HG02884 (cell line): ENCODE measurements around the gene PDGFC.
"Not testable (repeated sequence)": the region's sequence is repeated elsewhere in the genome, so short reads cannot be mapped to it uniquely, and the experiment has no call there.

Source experiments
- ATAC-seq: cut with Tn5 transposase; IDR thresholded peaks from one replicate; pipeline ENCODE4 v1.9.1; 2021; ENCODE audit warnings: mild to moderate bottlenecking, moderate library complexity; ENCODE audit not compliant: unreplicated experiment

Gene PDGFC

DNA sequence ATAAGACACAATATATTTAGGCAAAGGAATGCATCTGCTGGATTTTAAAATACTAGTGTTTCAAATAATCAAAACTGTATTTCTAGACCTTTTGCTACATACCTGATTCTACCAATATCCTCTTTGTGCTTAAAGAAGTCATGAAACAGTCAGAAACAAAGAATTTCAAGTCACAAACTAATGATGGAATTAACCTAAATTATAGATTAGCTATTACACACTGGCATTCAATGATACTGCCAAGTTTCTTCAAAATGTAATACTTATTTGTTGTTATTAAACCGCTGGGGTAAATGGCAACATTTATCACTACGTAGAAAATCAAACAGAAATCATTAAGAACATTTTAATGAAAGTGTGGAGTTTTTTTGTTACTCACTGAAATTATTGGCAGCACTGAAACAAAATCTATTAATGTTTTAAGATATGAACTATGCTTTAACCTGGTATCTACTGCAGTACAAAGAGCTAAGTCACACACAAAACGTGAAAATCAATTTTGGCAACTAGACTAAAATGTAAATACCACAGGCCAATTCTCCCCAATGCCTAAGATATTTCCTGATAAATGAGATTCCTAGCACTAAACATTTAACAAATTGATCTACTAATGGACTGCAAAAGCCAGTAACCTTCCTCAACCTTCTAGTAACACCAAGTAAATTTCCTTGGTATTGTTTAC lies 19.4 kb downstream of the PDGFC start:
- ATAC-seq: no peak

DNA sequence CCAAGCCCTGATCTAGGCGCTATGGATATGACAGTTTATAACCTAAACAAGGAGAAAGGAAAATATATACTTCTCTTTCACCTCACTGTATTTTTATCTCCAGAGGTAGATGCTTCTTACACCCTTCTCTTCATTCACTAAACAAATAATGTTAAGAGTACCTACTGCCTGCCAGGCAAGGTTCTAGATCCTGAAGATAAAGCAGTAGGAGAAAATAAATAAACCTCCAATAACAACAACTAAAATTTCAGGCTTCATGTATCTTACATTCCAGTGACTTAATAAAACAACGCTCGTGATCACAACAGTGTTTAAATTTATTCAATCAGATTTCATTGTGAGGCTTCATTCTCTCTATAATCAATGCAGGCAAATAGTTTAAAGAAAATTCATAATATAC lies 20.7 kb downstream of the PDGFC start:
- no peak for ATAC-seq

DNA sequence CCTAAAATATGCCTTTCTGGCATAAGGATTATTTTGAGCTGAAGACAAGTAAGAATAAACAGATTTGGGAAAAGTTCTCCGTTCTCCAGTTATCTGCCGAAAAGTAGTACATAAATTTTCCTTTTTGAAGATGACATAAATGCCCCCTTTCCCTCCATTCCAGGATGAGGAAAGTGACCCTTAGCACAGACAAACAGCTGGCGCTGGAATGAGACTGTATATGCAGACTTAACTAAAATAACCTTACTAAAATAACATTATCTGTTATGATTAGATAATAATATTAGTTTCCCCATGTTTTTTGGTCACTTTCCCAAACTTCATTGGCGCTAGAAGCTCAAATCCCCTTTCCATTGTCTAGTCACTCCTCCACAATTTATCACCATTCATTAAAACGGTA lies 21.5 kb downstream of the PDGFC start:
- no peak for ATAC-seq

DNA sequence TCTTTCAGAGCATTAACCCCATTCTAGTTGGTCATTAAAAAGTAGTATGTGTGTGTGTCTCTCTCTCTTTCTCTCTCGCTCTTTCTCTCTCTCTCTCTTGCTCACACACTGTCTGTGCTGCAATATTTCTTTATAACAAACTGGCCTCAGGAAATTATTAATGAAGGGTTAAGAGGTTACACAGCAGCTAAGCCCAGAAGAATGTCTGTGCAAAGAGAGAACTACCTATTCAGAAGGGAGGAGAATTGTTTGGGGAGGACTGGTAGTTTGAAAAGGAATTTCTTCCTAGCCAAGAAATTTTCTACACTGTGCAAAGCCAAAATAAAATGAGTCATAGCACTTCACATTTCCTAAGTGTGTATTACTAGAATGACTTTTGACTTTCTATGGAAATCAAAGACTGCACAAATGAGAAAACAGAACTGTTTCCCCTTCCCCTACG lies 22.2 kb downstream of the PDGFC start:
- ATAC-seq: no peak

DNA sequence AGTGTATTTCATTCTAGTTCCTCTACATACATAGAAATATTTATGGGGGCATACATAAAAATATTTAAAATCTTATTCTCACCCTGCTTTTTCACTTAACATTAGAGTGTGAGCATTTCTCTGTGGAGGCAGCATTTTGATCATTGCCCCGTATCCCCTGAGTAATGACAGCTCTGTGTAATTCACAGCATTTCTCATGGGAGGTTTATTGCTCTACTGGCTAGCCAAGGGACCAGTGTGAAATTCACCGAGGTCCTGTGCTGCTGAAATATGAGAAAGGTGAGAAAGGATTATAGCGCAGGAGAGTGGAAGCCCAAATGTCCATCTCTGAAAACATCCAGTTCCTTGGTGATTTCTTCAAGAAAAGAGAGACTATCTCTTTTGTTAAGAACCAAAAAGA lies 22.9 kb downstream of the PDGFC start:
- ATAC-seq: no peak

DNA sequence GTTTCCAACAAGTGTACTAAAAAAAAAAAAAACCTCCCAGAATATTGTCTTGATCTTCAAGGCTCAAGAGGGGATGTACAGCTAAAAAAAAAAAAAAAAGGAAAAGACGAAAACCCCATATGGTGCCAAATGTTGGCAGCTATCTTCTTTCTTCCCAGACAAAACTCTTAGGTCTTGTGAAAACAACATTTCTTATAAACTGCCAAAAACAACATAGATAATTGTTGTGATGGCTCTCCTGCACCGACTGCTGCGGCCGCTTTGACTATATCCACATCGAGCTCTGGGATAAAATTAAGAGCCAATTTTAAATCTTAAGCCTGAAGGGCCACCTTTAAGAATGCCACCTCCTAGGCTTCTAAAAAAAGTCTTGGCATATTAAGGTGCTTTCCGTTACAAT lies 23.5 kb downstream of the PDGFC start:
- no peak for ATAC-seq

DNA sequence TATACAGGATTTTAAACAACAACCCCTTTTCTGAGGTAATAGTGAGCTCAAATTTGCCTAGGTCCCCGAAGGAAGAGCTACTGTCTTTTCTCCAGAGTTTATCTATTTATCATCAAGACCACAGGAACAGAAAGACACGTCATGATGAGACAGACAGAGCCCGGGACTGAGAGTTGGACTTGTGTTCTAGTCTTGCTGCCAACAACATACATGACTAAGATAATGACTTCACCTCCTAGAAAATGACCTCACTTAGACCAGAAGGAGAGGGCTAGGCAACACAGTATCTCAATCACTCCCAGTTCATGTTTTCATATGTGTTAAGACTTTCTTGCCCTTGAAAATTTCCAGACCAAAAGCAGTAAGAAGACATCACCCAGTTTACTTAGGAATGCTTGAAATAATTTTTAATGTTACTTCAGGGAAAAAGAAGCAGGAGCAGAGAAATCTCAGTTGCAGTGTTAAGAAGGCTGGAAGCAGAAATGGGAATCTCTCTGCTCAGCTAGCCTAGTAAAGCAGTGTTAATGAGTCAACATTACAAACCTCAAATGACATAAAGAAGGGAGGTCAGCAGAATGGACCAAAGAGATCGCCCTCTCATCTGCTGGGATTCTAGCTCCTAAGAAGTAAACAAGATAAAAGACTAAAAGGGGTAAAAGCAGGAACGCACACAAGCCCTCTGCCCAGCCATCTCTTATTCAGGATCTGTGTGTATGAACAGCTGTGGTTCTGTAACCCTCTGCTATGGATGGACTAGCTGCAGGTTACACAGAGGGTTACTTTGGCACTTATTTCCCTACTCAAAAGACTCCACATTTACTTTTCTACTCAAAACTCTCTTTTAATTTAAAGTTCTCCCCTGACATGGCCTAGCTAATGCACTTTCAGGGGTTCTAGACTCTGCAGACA lies 24.8 kb downstream of the PDGFC start:
- ATAC-seq: no peak

DNA sequence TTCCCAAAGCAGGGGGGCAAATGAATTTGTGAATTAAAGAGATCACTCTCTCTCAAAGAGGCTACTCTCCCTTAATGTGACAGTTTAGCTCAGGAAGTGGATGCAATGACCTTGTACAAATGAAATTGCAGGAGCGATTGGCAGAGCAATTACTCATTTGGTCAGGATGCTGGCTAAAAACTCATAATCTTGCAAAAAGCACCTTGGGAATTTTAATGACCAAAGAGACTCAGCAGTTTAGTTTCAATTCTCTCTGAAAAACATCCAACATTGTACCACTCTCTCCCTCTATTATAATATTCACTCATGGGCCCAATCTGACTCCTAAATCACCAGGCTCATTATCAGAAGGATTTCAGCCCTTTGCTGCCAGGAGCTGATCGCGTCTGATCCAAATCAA lies 26.1 kb downstream of the PDGFC start:
- no peak for ATAC-seq

DNA sequence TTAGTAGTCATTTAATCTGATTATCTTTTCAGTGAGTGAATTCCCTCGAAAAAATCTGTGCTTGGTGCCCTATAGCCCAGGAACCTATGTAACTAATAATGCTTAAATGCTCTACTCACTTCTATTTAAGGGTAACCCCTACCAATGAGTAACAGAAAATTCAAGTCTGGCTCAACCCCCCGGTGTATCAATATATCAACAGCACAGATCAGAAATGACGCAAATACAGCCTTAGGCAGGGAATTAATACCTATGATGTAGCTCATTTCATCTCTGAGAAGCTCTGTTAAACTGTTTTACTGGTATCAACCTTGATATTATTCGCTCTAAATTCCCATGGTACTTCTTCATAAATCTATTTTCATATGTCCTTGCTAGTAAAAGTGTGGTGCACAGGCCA lies 28.6 kb downstream of the PDGFC start:
- ATAC-seq: no peak

DNA sequence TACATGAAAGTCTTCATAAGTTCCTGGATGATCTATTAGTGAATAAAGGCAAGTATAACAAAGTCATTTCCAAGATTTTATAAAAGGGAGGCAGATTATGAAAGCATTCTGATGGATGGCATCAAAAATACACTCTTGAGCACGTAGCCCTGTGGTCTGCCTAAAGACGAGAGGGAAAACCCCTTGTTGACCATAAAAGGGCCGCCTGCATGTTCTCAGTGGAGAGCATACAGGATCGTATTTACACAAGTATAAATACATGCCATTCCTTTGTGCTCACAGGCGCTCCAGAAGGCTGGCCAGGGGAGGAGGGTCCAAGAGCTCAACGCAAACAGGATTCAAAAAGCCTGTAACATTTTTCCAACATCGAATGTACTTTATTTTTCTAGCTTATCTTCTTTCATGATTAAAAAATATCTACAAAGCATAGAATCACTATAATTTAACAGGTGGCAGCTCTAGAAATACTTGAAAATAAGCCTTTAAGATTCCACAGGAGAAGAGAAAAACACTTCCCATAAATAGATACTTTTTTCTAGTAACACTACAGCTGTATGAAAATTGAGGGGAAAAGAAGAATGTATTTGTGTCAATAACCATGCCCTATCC lies 29.6 kb downstream of the PDGFC start:
- no peak for ATAC-seq

DNA sequence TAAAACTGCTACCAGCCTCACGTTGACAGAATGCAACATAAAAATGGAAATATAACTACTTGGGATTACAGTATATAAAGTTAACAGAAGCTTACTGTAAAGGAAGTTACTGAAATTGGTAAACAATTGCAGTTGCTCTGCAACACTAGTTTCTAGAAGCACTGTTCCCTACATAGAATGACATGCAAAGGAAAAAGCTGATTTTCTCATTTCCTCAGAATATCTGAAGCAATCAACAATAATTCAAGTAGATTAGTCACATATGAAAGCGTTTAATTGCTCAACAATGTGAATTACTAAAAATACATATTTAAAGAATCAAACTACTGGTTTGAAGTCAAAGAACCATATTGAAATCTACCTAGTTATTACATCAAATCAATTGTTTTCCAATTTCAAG lies 31.8 kb downstream of the PDGFC start:
- ATAC-seq: no peak

DNA sequence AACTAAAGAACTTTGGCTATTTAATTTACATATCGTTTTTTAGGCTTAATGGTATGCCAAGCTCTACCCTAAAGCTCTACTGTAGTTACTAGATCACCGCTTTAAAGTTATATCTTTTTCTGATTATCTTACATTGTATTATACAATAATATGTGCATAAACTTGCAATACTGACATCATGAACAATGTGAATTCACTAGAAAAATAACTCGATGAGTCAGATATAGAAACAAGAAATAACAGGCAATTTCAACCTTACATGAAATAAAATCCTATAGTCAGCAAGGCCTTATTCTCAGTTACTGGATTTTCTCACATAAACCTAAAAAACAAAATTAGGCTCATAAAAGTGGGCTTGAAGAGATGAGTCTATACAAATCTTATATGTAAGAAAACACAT lies 32.5 kb downstream of the PDGFC start:
- no peak for ATAC-seq

DNA sequence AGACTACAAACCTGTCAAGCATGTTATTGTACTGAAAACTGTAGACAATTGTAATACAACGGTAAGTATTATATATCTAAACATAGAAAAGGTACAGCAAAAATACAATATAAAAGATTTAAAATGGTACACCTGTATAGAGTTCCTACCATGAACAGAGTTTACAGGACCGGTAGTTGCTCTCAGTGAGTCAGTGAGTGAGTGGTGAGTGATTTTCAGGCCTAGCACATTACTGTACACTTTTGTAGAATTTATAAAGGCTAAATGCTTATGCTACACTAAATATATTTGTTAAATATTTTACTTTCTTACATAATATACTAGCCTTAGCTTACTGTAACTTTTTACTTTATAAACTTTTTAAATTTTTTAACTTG lies 37.4 kb downstream of the PDGFC start:
- no peak for ATAC-seq

DNA sequence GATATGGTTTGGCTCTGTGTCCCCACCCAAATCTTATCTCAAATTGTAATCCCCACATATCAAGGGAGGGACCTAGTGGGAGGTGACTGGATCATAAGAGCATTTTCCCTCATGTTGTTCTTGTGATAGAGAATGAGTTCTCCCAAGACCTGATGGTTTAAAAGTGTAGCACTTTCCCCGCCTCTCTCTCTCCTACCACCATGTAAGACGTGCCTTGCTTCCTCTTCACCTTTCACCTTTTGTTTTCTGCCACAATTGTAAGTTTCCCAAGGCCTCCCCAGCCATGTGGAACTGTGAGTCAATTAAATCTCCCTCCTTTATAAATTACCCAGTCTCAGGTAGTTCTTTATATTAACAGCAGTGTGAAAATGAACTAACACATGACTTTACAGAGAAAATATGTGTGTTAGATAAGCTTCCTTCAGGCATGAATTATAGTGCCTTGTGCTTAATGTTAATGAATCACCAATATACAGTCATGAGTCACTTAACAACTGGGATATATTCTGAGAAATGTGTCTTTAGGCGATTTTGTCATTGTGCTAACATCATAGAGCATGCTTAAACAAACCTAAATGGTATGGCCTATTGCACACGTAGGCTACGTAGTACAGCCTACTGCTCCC lies 37.9 kb downstream of the PDGFC start:
- ATAC-seq: no peak

DNA sequence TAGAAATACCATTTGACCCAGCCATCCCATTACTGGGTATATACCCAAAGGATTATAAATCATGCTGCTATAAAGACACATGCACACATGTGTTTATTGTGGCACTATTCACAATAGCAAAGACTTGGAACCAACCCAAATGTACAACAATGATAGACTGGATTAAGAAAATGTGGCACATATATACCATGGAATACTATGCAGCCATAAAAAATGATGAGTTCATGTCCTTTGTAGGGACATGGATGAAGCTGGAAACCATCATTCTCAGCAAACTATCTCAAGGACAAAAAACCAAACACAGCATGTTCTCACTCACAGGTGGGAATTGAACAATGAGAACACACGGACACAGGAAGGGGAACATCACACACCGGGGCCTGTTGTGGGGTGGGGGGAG lies 39.2 kb downstream of the PDGFC start:
- not testable (repeated sequence) for ATAC-seq

DNA sequence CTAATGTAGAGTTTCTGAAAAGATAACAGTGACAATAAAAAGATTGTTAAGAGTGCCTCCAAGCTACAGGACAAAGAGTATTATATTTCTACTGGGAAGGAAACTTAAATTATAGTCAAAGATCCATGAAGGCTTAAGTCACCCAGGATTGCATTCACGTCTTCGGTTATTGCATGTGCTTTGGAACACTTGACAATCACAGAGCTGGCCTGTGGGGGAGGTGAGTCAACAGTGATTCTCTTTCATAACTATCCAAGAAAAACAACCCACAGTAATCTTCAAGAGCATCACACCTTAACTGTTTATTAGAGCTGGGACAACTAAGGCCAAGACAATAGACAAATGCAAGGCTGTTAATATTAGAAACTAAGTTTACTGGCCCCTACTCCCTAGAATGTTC lies 40.3 kb downstream of the PDGFC start:
- no peak for ATAC-seq

DNA sequence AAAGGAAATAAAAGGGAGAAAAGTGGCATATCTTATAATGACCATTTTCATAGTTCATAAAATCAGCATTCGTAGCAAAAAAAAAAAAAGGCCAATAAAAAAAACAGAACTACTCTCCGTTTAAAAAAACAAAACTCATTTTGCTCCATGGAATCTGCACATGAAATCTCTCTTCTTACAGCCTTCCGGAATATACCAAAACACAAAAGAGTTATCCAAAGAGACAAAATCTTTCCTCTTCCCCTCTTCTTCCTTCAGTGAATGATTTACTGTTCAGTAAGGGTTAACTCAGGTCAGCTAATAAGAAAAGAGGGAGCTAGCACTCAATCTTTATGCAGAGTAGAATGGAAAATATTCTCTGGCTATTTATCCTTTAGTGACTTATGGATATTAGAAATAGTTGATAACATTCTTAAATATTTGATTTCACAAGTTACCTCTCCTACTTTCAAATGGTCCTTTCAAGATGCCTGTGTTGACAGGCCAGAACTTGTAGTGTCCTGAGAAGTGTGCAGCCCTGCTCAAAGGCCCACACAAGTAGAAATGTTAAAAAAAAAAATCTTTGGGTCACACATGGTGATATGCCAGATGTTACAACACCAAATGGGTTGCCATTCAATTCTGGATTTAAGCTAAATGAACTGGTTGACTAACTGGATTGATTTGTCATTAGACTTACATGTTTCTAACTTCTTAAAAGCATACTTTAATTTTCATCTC lies 42.1 kb downstream of the PDGFC start:
- ATAC-seq: no peak

DNA sequence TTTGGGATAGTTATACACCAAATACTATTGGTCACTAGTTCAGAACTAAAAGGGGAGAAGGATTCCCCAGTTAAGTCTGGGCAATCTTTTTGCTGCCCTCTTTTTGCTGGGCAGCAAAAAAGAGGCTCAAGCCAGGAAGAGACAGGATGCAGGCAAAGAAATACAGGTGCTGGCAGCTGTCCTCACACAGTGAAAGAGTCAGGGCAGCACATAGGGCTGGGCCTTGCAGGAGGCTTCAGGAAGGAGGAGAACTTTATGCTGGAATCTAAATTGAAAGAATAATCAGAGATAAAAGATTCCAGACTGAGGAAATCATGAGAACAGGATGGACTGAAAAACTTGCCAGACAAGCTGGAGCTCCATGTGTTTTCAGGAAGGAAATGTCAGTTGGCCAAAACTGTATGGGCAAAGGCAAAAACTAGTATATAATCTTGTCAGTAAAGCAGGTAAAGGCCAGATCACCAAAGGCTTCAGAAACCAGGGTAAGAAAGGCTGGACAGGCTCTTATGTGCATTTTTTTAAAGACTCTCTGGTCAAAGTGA lies 46.8 kb downstream of the PDGFC start:
- ATAC-seq: no peak

DNA sequence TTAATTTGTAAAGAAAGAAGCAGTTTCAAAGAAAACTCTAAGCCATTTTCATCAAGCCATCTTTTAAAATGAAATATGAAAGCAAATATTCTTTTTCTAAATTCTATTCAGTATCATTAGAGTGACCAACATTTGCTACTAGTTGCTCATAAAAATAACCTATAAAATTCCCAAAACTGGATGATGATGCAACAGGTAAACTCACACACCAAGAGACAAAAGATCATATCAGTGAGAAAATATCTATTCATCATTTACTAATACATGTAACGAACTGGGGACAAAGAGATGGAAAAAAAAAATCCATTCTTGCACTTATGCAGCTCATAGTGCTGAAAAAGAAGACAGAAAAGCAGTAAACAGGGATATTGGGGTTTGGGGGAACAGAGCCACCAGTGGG lies 48.1 kb downstream of the PDGFC start:
- ATAC-seq: no peak

DNA sequence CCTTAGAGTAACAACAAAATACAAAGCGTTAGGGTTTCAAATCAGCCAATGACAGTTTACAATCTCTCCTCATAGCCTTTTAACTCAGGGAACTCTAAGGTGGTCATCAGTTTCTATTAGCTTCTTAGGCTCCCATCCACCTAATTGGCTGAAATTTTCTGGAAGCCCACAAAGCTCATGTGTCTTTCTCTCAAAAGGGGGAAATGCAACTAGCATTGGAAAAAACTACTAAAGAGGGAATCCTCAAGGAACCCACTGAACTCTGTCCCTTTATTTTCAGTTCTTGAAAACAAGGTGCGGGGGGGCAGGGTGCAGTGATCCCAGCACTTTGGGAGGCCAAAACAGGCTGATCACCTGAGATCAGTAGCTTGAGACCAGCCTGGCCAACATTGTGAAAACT lies 56.4 kb downstream of the PDGFC start:
- ATAC-seq: no peak

DNA sequence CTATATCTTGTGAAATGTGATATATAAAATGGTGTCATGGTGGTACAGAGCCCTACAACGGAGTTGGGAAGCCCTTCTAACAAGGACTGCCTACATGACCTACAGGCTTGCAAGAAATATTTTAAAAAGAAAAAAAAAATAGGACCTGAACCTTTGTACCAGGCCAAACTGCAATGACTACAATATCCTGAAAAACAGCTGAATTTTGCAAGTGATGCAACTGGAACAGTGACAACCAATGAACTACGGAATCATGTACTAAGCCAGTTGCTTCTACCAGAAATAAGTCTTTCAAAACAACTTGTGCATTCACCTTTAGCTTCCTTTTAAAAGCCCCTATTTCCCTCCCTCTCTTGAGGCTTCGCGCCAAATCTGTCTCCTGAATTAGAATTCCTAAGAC lies 58.4 kb downstream of the PDGFC start:
- no peak for ATAC-seq
